MCF 10A (cell line): ENCODE results near the gene LBP. TPM values are rescaled to one million over a fixed set of nuclear protein-coding genes. Genes with fewer than 3 reads are reported as not detected.
A peak's percentile ranks its signal among the peaks of the same experiment; 100 is the strongest.
"Not testable (repeated sequence)": the region's sequence is repeated elsewhere in the genome, so short reads cannot be mapped to it uniquely, and the experiment has no call there.

ENCODE experiments used
- BruUV-seq: library from RNA; stranded (reverse); fragments of 400-500 nt; replicated peaks from 2 replicates; lab custom pipeline; 2021; lab: Mats Ljungman, UMichigan
- CTCF ChIA-PET: fragments of 300-600 bp; sonication (Branson Sonifier 250); formaldehyde crosslinking; extraction: SDS; loops from one replicate; lab custom pipeline; 2021; ENCODE audit warnings: antibody characterized with exemption, inconsistent platforms; lab: Yijun Ruan, JAX
- POLR2A ChIA-PET: fragments of 300-600, 350-650 bp; sonication (Branson Sonifier 250); formaldehyde crosslinking; extraction: SDS; loops from one replicate; lab custom pipeline; 2020; ENCODE audit warnings: antibody characterized with exemption, inconsistent platforms; lab: Yijun Ruan, JAX
- DNase-seq: peaks from one replicate; pipeline ENCODE4 v3.0.0-alpha.2; 2018; ENCODE audit not compliant: unreplicated experiment
- H3K27ac Mint-ChIP-seq: one replicate; pipeline ENCODE4 v1.8.0; 2022; ENCODE audit warnings: mild to moderate bottlenecking, low read depth, mixed read lengths; ENCODE audit not compliant: unreplicated experiment
- H3K27me3 Mint-ChIP-seq: one replicate; pipeline ENCODE4 v1.8.0; 2022; ENCODE audit warnings: mixed read lengths; ENCODE audit not compliant: insufficient read depth, unreplicated experiment
- H3K36me3 Mint-ChIP-seq: one replicate; pipeline ENCODE4 v1.8.0; 2022; ENCODE audit warnings: mild to moderate bottlenecking, moderate library complexity, mixed read lengths; ENCODE audit not compliant: insufficient read depth, unreplicated experiment
- H3K4me1 Mint-ChIP-seq: one replicate; pipeline ENCODE4 v1.8.0; 2022; ENCODE audit warnings: mixed read lengths; ENCODE audit not compliant: insufficient read depth, unreplicated experiment
- H3K4me3 Mint-ChIP-seq: one replicate; pipeline ENCODE4 v1.8.0; 2022; ENCODE audit warnings: mild to moderate bottlenecking, moderate library complexity, mixed read lengths; ENCODE audit not compliant: unreplicated experiment
- H3K9me3 Mint-ChIP-seq: one replicate; pipeline ENCODE4 v1.8.0; 2022; ENCODE audit warnings: mixed read lengths; ENCODE audit not compliant: unreplicated experiment
- intact Hi-C: fragments of 100-400 bp; cut with micrococcal nuclease; formaldehyde crosslinking; loops from 2 replicates; pipeline ENCODE4 v1.14.1; 2022
- total RNA-seq: library from RNA; stranded (reverse); gene quantifications from 2 replicates; pipeline ENCODE4 v1.2.3, GENCODE V29; 2022
- TF ChIP-seq, protein P1 (sequence below): fragments of 200-600 bp; IDR thresholded peaks from one replicate; pipeline ENCODE4 v1.8.0; 2022; ENCODE audit warnings: antibody characterized with exemption, mild to moderate bottlenecking; ENCODE audit not compliant: unreplicated experiment

LBP gene
- total RNA-seq, 1 experiment from 2014 or later, result not detected

DNA sequence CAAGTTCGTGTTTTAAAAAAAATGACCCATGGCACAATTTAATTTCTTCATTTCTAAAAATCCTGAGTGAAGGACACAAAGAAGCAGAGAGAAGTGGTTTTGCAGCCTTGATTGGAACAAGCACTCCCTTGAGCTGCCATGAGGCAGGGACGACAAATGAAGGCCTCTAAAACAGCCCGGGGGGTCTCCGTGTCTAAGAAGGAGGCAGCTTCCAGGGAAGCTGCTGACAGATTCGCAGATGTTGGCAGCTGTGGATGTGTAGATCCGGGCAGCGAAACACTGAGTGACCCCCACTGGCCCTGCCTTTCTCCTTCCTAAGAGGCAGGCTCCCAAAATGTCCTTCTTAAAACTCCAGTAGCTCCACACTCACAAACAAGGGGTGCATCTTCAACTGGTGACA, 9.6 kb upstream of the LBP start:
- H3K27ac Mint-ChIP-seq, result no peak overlapping the region
- ChIA-PET POLR2A (interaction anchor here (0.6 kb wide), 1 partner anchor 590 kb away, joined by 3 read pairs; no protein-coding TSS in a partner anchor), CTCF (interaction anchor here (0.5 to 1.8 kb wide), 13 partner anchors 10 to 1143 kb away, joined by 3 to 9 read pairs (median 3); partner anchors contain the start of gene LBP)
- H3K36me3 Mint-ChIP-seq, result no peaks in the 10 kb centered on the region
- H3K9me3 Mint-ChIP-seq, result no peaks in the 10 kb centered on the region
- no TSS peak for BruUV-seq
- intact Hi-C loops, result no loop called here
- DNase-seq, result no peak
- TF ChIP-seq, protein P1, sequence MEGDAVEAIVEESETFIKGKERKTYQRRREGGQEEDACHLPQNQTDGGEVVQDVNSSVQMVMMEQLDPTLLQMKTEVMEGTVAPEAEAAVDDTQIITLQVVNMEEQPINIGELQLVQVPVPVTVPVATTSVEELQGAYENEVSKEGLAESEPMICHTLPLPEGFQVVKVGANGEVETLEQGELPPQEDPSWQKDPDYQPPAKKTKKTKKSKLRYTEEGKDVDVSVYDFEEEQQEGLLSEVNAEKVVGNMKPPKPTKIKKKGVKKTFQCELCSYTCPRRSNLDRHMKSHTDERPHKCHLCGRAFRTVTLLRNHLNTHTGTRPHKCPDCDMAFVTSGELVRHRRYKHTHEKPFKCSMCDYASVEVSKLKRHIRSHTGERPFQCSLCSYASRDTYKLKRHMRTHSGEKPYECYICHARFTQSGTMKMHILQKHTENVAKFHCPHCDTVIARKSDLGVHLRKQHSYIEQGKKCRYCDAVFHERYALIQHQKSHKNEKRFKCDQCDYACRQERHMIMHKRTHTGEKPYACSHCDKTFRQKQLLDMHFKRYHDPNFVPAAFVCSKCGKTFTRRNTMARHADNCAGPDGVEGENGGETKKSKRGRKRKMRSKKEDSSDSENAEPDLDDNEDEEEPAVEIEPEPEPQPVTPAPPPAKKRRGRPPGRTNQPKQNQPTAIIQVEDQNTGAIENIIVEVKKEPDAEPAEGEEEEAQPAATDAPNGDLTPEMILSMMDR, result no peak
- H3K4me1 Mint-ChIP-seq, result no peaks in the 10 kb centered on the region
- H3K4me3 Mint-ChIP-seq, result no peak overlapping the region
- H3K27me3 Mint-ChIP-seq, result peaks cover 46% of the 10 kb centered on the region

DNA sequence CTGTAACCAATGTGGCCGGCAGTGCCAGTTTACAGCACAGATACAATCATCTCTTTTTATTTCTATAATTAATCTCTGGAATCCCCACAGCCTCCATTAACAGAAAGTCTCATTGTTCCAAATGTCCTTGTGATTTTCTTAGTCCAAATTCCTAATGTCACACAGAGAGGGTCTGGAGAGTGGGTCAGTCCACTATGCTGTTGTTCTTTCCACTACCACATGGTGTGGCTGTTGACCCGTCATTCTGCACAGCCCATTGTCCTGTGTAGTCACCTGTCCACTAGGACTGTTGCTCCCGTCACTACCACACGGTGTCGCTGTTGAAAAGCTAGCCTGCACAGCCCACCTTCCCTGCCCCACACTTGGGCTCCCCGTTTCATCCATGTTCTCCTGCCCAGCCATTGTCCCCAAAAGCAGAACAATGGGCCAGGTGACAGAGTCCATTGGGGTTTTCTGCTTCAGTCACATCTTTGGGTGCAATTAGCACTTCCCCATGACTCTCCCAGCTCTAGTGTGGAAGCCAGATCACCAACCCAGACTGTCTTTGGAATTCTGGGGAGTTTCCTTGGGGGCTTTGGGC, 8.6 kb upstream of the LBP start:
- ChIA-PET POLR2A (interaction anchor here (0.6 kb wide), 1 partner anchor 713 kb away, joined by 3 read pairs; no protein-coding TSS in a partner anchor), CTCF (interaction anchor here (0.7 to 3.9 kb wide), 12 partner anchors 12 to 412 kb away, joined by 3 to 14 read pairs (median 4); no protein-coding TSS in a partner anchor)
- Mint-ChIP-seq H3K27ac (no peak overlapping the region), H3K4me3 (no peak overlapping the region), H3K9me3 (no peaks in the 10 kb centered on the region), H3K27me3 (peaks cover 36% of the 10 kb centered on the region), H3K36me3 (no peaks in the 10 kb centered on the region), H3K4me1 (no peaks in the 10 kb centered on the region)
- DNase-seq, result peak; percentile 27
- intact Hi-C loops, result no loop called here
- TF ChIP-seq, protein P1, result peak; percentile 34
- BruUV-seq, result no TSS peak

DNA sequence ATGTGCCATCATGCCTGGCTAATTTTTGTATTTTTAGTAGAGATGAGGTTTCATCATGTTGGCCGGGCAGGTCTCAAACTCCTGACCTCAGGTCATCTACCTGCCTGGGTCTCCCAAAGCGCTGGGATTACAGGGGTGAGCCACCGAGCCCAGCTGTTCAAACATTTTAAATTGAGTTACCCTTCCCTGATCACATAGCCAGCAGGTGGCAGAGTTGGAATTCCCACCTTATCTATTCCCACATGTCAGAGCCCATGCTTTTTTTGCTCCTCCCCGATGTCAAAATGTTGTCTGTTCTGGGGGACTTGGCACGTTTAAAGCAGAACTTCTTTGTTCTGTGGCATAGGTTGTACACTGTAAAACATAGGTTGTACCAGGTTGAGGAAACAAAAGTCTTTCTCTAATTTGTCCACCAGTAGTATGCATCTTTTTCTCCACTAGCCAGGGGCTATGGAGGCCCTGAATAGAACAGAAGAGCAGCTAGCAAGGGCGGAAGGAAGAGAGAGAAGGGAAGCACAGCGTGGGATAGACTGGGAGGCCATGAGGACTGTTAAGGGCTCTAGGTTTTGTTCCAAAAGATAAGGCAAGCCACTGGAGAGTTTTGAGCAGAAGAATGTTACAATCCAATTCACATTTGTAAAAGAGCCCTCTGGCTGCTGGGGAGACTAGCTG, 7.3 kb upstream of the LBP start:
- no peaks in the 10 kb centered on the region for H3K9me3 Mint-ChIP-seq
- no peak overlapping the region for H3K4me3 Mint-ChIP-seq
- no peaks in the 10 kb centered on the region for H3K4me1 Mint-ChIP-seq
- intact Hi-C loops, result loop anchor here (1.0 kb wide), 1 partner anchor 69 kb away; no protein-coding TSS in a partner anchor
- peaks cover 29% of the 10 kb centered on the region for H3K27me3 Mint-ChIP-seq
- no peaks in the 10 kb centered on the region for H3K36me3 Mint-ChIP-seq
- DNase-seq, result peak; percentile 28
- ChIA-PET CTCF (interaction anchor here (0.6 to 3.9 kb wide), 21 partner anchors 9 to 1845 kb away, joined by 3 to 14 read pairs (median 4); no protein-coding TSS in a partner anchor), POLR2A (interaction anchor here (0.9 to 1.5 kb wide), 3 partner anchors 62 to 97 kb away, joined by 3 to 5 read pairs (median 3); partner anchors contain the start of gene SNHG17)
- TF ChIP-seq, protein P1, result peak; percentile 34
- H3K27ac Mint-ChIP-seq, result no peak overlapping the region
- BruUV-seq, result no TSS peak

DNA sequence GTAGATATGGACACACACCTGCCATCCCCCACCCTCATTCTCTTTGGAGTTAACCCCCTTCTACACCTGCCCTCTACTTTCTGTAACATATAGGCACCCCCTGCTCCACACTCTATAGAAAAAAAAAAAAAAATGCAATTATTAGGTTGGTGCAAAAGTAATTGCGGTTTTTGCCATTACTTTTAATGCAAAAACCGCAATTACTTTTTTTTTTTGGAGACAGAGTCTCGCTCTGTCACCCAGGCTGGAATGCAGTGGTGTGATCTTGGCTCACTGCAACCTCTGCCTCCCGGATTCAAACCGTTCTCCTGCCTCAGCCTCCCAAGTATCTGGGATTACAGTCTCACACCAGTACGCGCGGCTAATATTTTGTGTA, 6.8 kb upstream of the LBP start:
- H3K27me3 Mint-ChIP-seq, result peaks cover 23% of the 10 kb centered on the region
- DNase-seq, H3K27ac Mint-ChIP-seq, H3K9me3 Mint-ChIP-seq, H3K4me1 Mint-ChIP-seq, H3K4me3 Mint-ChIP-seq, H3K36me3 Mint-ChIP-seq, BruUV-seq: not testable (repeated sequence)
- intact Hi-C loops, result loop anchor here (1.0 kb wide), 1 partner anchor 69 kb away; no protein-coding TSS in a partner anchor
- ChIA-PET CTCF (interaction anchor here (0.6 to 3.9 kb wide), 11 partner anchors 8 to 776 kb away, joined by 3 to 14 read pairs (median 4); no protein-coding TSS in a partner anchor), POLR2A (interaction anchor here (1.3 to 1.5 kb wide), 2 partner anchors 61 to 96 kb away, joined by 3 read pairs; partner anchors contain the start of gene SNHG17)
